GM12872 (cell line): ENCODE measurements around the gene NETO2.

Source experiments
- TF ChIP-seq, protein P1 (sequence below): IDR thresholded peaks from 3 replicates; pipeline ENCODE4 v1.5.1; 2011; ENCODE audit warnings: low read depth, mild to moderate bottlenecking, low read length, moderate library complexity; ENCODE audit not compliant: insufficient read depth

The NETO2 gene

DNA sequence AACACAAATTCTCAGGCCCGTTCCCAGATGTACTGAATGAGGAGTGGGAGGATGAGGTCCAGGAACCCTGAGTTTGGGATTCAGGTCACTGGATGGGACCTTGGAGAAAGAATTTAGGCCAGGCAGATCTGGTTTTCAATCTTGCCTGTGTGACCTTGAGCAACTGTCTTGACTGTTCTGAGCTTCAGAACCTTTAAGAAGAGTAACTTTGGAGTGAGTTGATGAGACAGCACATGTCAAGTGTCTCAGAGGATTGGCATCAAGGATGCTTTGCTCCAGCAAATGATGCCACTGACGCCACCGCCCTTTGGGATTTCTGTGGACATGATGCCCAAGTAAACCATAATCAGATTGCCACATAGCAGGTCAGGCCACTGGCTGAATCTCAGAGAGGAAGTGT, 114.0 kb downstream of the NETO2 start:
- TF ChIP-seq, protein P1, sequence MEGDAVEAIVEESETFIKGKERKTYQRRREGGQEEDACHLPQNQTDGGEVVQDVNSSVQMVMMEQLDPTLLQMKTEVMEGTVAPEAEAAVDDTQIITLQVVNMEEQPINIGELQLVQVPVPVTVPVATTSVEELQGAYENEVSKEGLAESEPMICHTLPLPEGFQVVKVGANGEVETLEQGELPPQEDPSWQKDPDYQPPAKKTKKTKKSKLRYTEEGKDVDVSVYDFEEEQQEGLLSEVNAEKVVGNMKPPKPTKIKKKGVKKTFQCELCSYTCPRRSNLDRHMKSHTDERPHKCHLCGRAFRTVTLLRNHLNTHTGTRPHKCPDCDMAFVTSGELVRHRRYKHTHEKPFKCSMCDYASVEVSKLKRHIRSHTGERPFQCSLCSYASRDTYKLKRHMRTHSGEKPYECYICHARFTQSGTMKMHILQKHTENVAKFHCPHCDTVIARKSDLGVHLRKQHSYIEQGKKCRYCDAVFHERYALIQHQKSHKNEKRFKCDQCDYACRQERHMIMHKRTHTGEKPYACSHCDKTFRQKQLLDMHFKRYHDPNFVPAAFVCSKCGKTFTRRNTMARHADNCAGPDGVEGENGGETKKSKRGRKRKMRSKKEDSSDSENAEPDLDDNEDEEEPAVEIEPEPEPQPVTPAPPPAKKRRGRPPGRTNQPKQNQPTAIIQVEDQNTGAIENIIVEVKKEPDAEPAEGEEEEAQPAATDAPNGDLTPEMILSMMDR = no peak

DNA sequence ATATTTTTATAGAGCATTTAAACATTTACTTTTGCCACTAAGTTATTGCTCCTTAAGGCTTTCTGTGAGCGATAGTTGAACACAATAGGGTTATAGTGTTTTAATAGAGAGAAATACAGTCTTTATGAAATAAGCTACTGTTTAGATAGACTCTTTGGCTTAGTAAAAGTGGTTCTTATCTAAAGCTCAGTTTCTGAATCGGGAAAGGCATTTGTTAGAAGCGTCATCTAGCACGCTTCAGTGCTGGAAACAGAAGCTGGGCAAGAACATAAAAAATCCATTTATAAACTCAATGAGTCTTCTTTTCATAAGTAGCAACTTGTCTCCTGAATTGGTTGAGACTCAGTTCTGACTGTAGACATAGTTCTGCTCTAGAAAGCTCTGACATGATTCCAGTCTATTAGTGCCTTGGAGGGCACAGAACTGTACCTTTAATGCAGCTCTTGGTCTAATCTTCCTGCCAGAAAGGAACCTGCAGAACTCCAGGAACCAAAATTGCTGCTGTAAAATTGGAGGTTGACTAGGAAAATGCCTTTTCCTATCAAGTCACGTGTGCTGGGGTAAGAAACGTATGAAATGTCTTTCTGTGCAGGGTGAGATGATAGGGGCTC, 114.9 kb downstream of the NETO2 start:
- TF ChIP-seq, protein P1 = no peak
